ENCODE results near the gene HS3ST5. TPM values are rescaled to one million over a fixed set of nuclear protein-coding genes. Genes with fewer than 3 reads are reported as not detected.
A peak's percentile ranks its signal among the peaks of the same experiment; 100 is the strongest.

HS3ST5 gene
- total and polyA plus RNA-seq, 9 donors: 0.08 TPM; not detected in 8

DNA sequence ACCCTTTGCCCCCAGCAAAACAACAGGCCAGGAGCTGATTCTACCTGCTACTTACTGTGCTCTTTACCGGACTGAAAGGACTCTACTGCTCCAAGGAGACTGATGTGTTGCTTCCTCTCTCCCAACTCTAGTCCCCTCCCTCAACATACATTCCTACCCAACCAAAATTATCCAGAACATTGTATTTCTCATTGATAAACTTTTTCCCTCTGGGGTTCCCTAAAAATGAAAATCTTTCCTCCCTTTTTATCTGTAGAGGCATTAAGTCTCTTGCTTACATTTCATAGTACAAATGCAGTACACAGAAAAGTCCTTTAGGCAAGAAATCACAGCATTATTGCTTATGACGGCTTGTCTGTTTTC, 940 bp upstream of the HS3ST5 start:
- intact Hi-C loops (cut with DNase I): no loop called here
- no peaks in the 10 kb centered on the region for H3K27me3 ChIP-seq
- 24 to 40% (median 33%) methylated on average over 2 of the region's 2 CpGs for WGBS, 3 donors

DNA sequence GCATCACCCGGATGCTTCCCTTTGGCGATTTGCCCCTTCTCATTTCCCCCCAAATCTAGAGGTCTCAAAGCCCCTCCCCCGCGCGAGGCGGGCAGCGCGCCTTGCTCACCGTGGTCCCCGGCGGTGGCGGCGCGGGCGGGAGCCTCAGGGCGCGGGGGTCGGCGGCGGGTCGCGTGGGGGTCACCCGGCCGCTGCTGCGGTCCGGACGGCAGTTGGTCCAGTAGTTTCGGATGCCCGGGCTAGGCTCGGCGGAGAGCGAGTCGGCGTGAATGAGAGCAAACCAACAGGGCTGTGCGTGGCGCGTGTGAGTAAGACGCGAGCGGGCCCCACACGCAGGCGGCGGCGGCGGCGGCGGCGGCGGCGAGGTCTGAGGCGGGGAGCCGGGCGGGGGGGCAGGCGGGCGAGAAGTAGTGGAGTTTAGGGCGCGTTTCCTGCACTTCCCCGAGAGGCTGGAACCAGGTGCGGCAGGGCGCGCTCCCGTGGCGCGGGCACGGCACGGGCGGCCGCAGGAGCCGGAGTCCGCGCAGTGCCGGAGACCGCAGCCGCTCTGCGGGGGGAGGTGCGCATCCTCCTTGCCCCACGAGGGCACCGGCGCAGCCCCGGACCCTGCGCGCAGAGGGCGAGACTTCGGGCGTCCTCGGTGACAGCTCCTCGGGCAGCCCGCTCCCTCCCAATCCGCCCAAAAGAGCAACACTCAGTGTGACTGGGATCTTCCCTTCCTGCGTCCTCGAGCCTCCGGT, 567 bp downstream of the HS3ST5 start:
- no peak for TF ChIP-seq EP300 (IDR thresholded peaks at IDR 0.05)
- TF ChIP-seq POLR2A (IDR thresholded peaks at IDR 0.05): no peak
- TF ChIP-seq, protein P1, sequence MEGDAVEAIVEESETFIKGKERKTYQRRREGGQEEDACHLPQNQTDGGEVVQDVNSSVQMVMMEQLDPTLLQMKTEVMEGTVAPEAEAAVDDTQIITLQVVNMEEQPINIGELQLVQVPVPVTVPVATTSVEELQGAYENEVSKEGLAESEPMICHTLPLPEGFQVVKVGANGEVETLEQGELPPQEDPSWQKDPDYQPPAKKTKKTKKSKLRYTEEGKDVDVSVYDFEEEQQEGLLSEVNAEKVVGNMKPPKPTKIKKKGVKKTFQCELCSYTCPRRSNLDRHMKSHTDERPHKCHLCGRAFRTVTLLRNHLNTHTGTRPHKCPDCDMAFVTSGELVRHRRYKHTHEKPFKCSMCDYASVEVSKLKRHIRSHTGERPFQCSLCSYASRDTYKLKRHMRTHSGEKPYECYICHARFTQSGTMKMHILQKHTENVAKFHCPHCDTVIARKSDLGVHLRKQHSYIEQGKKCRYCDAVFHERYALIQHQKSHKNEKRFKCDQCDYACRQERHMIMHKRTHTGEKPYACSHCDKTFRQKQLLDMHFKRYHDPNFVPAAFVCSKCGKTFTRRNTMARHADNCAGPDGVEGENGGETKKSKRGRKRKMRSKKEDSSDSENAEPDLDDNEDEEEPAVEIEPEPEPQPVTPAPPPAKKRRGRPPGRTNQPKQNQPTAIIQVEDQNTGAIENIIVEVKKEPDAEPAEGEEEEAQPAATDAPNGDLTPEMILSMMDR (IDR thresholded peaks at IDR 0.05): no peak
- 1% methylated on average over 54 to 92 of the region's 92 CpGs for WGBS, 3 donors
- no peak overlapping the region for H3K27ac ChIP-seq
- peaks cover 6% of the 10 kb centered on the region for H3K4me1 ChIP-seq (ENCODE audit: insufficient read depth)
- H3K4me3 ChIP-seq: peak overlapping the region; percentile 30
- H3K9me3 ChIP-seq: no peaks in the 10 kb centered on the region
- intact Hi-C loops (cut with DNase I): no loop called here
- no peaks in the 10 kb centered on the region for H3K27me3 ChIP-seq
- DNase-seq: no peak
- H3K36me3 ChIP-seq: no peaks in the 10 kb centered on the region

More for the DNA sequence above, 940 bp upstream of the HS3ST5 start:
- no peak for DNase-seq
- H3K36me3 ChIP-seq: no peaks in the 10 kb centered on the region
- H3K4me3 ChIP-seq: no peak overlapping the region
- no peaks in the 10 kb centered on the region for H3K9me3 ChIP-seq
- no peak overlapping the region for H3K27ac ChIP-seq
- TF ChIP-seq, protein P1 (IDR thresholded peaks at IDR 0.05): no peak
- TF ChIP-seq POLR2A (IDR thresholded peaks at IDR 0.05) (no peak), EP300 (IDR thresholded peaks at IDR 0.05) (no peak)
- peaks cover 6% of the 10 kb centered on the region for H3K4me1 ChIP-seq (ENCODE audit: insufficient read depth)

DNA sequence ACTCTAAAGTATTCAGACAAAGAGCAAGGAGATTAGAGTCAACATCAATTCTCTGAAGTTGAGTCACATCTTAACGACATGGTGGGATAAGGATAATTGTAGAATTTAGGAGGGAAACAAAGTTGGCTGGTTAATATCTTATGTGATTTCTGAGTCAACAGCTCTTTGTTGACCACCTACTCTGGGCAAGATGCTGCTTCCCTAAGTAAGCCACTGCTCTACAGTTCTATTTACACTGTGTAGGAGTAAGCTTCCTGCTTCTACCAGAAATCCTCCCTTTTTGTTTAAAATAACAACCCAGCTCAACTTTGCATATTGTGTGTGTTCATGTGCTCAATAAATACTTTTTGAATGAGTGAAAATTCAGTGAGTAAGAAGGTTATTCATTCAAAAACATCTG, 3.1 kb downstream of the HS3ST5 start:
- H3K27me3 ChIP-seq: no peaks in the 10 kb centered on the region
- no peaks in the 10 kb centered on the region for H3K9me3 ChIP-seq
- peaks cover 6% of the 10 kb centered on the region for H3K4me1 ChIP-seq (ENCODE audit: insufficient read depth)
- DNase-seq: no peak
- no peaks in the 10 kb centered on the region for H3K36me3 ChIP-seq
- H3K4me3 ChIP-seq: no peak overlapping the region
- TF ChIP-seq EP300 (IDR thresholded peaks at IDR 0.05) (no peak), POLR2A (IDR thresholded peaks at IDR 0.05) (no peak)
- TF ChIP-seq, protein P1 (IDR thresholded peaks at IDR 0.05): no peak
- no peak overlapping the region for H3K27ac ChIP-seq
- 0 to 5% (median 3%) methylated on average over 1 of the region's 1 CpG for WGBS, 3 donors
- intact Hi-C loops (cut with DNase I): no loop called here

DNA sequence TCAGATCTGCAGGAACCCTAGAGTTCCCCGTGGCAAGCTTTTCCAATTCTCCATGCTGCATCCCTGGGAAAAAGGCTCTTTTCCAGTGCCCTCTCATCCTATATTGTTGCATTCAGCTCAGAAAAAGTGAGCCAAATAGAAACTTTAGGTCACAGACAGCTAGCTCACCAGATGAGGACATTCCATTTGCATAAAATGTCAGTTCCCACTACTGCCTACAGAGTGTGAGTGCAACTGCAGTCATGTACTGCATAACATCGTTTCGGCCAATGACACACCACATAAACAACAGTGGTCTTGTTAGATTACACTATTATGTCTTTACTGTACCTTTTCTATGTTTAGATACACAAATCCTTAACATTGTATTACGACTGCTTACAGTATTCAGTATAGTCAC, 8.6 kb downstream of the HS3ST5 start:
- Histone ChIP-seq H3K27me3 (no peaks in the 10 kb centered on the region), H3K4me1 (ENCODE audit: insufficient read depth) (no peaks in the 10 kb centered on the region), H3K27ac (no peak overlapping the region), H3K36me3 (no peaks in the 10 kb centered on the region), H3K9me3 (no peaks in the 10 kb centered on the region), H3K4me3 (no peak overlapping the region)
- 90 to 93% (median 91%) methylated on average over 4 of the region's 4 CpGs for WGBS, 3 donors
- no peak for TF ChIP-seq POLR2A (IDR thresholded peaks at IDR 0.05)
- TF ChIP-seq EP300 (IDR thresholded peaks at IDR 0.05): no peak
- DNase-seq: no peak
- intact Hi-C loops (cut with DNase I): no loop called here

DNA sequence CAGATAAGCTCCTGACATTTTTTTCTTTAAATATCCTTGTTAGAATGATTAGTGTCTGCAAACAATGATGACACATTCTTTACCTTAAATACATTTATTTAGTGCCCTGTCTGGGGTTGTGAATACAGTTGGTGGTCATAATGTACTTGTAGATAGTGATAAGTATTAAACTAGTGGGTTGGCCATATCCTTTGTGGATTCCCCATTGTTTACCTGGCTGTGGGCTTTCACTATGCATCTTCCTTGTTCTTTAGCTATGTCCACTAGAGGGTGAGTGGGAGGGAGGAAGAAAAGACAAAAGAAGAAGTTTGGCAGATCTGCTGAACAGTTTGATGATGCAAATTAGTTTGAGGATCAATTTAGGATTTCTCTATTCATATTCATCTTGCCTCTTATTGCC, 15.7 kb downstream of the HS3ST5 start:
- Histone ChIP-seq H3K27me3 (no peaks in the 10 kb centered on the region), H3K36me3 (no peaks in the 10 kb centered on the region), H3K4me3 (no peak overlapping the region), H3K27ac (no peak overlapping the region), H3K9me3 (no peaks in the 10 kb centered on the region), H3K4me1 (ENCODE audit: insufficient read depth) (no peaks in the 10 kb centered on the region)
- no peak for DNase-seq
- intact Hi-C loops (cut with DNase I): no loop called here
- TF ChIP-seq, protein P1 (IDR thresholded peaks at IDR 0.05): no peak
- TF ChIP-seq EP300 (IDR thresholded peaks at IDR 0.05) (no peak), POLR2A (IDR thresholded peaks at IDR 0.05) (no peak)

All from ovary (tissue), 9 donors.